HL-60 (cell line): ENCODE measurements around the gene TPR.

Source experiments
- DNase-seq, 2 experiments: peaks; one replicate each; pipeline ENCODE4 v3.0.0-alpha.2; 2010 to 2020; ENCODE audit warnings: low read depth in 1 of 2, low spot score in 1 of 2
- H3K27ac ChIP-seq: fragments of 250-450 bp; sonication (Bioruptor Pico); replicated peaks from 2 replicates; pipeline ENCODE4 v1.5.1; 2020; ENCODE audit warnings: mild to moderate bottlenecking, moderate library complexity
- H3K27me3 ChIP-seq: fragments of 250-450 bp; sonication (Bioruptor Pico); 2 replicates; pipeline ENCODE4 v1.5.1; 2021; ENCODE audit warnings: mild to moderate bottlenecking, moderate library complexity; ENCODE audit not compliant: insufficient read depth, poor library complexity, severe bottlenecking
- H3K4me3 ChIP-seq: replicated peaks from 2 replicates; pipeline ENCODE4 v1.5.1; 2011; ENCODE audit warnings: mild to moderate bottlenecking, control low read depth, low read length; ENCODE audit not compliant: insufficient read depth
- GABPA ChIP-seq: IDR thresholded peaks from 2 replicates; pipeline ENCODE4 v1.6.1; 2012; ENCODE audit warnings: low read depth
- POLR2AphosphoS5 ChIP-seq: IDR thresholded peaks from 2 replicates; pipeline ENCODE4 v1.6.1; 2012; ENCODE audit warnings: low read depth
- SPI1 ChIP-seq: IDR thresholded peaks from 2 replicates; pipeline ENCODE4 v1.6.1; 2012; ENCODE audit warnings: low read depth, mild to moderate bottlenecking, borderline replicate concordance
- TF ChIP-seq, protein P1 (sequence below): IDR thresholded peaks from one replicate; pipeline ENCODE4 v1.5.1; 2011; ENCODE audit warnings: low read length, control low read depth, inconsistent platforms; ENCODE audit not compliant: insufficient read depth
- TF ChIP-seq, protein P2 (sequence below): IDR thresholded peaks from 2 replicates; pipeline ENCODE4 v1.6.1; 2012; ENCODE audit warnings: low read depth; ENCODE audit not compliant: insufficient replicate concordance

TPR gene

DNA sequence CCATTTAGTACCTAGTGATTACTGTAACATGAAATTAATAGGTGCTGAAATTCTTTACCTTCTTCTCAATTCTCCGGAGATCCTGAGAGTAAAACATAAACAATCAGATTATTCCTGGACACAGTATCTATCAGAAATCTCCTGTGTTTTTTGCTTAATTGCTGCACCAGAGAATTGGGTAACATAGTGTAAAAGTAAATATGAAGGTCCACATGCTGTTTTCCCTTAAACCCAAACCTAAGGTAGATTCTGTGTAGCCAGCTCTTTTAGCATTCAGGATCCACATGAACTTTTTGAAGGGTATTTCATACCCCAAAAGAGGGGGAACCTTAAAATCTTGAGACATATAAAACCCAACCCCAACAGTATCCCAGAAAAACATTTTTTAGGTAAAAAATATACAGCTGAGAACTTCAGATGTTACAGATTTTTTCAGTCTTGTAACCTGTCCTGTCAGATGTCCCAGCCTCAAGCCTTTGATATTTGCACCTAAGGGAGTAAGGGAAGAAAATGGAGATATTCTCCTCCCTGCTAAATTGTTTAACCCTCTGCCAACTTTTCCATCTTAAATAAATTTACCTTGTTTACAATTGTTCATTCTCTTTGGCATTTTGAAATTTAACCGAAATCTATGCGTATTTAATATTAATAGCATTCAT is 11.8 kb upstream of the TPR start:
- H3K27me3 ChIP-seq: no peaks in the 10 kb centered on the region
- H3K4me3 ChIP-seq: no peak overlapping the region
- H3K27ac ChIP-seq: no peak overlapping the region
- DNase-seq: no peak
- TF ChIP-seq, protein P1, sequence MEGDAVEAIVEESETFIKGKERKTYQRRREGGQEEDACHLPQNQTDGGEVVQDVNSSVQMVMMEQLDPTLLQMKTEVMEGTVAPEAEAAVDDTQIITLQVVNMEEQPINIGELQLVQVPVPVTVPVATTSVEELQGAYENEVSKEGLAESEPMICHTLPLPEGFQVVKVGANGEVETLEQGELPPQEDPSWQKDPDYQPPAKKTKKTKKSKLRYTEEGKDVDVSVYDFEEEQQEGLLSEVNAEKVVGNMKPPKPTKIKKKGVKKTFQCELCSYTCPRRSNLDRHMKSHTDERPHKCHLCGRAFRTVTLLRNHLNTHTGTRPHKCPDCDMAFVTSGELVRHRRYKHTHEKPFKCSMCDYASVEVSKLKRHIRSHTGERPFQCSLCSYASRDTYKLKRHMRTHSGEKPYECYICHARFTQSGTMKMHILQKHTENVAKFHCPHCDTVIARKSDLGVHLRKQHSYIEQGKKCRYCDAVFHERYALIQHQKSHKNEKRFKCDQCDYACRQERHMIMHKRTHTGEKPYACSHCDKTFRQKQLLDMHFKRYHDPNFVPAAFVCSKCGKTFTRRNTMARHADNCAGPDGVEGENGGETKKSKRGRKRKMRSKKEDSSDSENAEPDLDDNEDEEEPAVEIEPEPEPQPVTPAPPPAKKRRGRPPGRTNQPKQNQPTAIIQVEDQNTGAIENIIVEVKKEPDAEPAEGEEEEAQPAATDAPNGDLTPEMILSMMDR: no peak
- TF ChIP-seq, protein P2, sequence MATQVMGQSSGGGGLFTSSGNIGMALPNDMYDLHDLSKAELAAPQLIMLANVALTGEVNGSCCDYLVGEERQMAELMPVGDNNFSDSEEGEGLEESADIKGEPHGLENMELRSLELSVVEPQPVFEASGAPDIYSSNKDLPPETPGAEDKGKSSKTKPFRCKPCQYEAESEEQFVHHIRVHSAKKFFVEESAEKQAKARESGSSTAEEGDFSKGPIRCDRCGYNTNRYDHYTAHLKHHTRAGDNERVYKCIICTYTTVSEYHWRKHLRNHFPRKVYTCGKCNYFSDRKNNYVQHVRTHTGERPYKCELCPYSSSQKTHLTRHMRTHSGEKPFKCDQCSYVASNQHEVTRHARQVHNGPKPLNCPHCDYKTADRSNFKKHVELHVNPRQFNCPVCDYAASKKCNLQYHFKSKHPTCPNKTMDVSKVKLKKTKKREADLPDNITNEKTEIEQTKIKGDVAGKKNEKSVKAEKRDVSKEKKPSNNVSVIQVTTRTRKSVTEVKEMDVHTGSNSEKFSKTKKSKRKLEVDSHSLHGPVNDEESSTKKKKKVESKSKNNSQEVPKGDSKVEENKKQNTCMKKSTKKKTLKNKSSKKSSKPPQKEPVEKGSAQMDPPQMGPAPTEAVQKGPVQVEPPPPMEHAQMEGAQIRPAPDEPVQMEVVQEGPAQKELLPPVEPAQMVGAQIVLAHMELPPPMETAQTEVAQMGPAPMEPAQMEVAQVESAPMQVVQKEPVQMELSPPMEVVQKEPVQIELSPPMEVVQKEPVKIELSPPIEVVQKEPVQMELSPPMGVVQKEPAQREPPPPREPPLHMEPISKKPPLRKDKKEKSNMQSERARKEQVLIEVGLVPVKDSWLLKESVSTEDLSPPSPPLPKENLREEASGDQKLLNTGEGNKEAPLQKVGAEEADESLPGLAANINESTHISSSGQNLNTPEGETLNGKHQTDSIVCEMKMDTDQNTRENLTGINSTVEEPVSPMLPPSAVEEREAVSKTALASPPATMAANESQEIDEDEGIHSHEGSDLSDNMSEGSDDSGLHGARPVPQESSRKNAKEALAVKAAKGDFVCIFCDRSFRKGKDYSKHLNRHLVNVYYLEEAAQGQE: no peak
- TF ChIP-seq SPI1: no peak

DNA sequence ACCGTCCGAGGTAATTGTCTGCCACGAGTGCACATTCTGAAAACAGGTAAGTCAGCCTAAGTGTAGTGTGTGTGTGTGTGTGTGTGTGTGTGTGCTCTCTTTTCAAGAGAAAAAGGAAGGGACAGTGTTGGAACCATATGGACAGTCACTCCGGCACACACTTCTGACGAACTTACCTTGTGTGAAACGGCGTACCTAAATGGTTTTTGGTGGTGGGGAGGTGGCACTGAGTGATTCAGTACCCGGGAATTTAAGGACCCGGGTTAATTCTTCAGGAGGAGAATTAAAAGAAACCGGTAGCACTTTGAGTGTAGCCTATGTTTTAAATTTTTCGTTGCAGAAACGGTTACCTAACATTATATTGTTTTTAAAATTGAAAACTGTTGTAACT is 871 bp upstream of the TPR start:
- Histone ChIP-seq H3K27me3 (no peaks in the 10 kb centered on the region), H3K4me3 (peak overlapping the region; percentile 97), H3K27ac (peak overlapping the region; percentile 92)
- DNase-seq: no peak
- TF ChIP-seq POLR2AphosphoS5 (no peak), SPI1 (no peak), GABPA (no peak)
- TF ChIP-seq, protein P2: no peak
- TF ChIP-seq, protein P1: no peak

DNA sequence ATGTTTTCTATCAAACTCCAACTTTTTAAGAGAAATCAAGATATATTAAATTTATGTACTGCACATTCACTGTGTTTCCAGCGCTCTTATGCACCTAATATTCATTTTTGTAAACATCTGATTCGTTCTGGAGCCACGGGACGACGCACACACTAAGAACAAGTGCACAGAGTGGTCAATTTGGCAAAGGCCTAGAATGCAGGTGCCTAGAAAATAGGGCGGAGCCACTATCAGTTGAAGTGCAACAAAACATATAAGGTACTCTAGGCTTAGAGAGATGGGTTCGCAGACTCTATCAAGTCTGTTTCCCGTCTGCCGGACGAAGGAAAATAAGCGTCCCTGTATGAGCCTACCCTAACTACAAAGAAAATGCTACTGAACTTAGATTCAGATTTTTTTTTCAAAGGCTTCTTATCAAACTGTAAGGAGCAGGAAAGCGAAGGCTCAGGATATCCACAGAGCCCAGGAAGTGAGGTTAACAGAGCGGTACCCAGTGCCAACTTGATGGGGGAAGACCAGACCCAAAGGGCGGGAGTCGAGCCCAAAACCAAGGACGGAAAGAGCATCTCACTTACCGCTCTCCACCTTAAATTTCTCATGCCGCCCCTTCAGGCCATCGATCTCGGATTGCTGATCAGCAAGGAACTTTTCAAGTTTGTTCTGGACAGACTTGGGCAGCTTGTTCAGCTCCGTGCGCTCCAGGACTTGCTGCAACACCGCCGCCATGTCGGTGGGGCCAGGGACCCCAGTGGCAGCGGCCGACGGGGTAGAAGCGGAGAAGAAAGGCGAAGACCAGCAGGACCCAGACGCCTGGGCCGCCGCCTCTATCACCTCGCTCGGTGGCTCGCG is 526 bp downstream of the TPR start:
- Histone ChIP-seq H3K4me3 (peak overlapping the region; percentile 97), H3K27ac (peak overlapping the region; percentile 92), H3K27me3 (no peaks in the 10 kb centered on the region)
- TF ChIP-seq, protein P1: no peak
- TF ChIP-seq GABPA (no peak), POLR2AphosphoS5 (no peak), SPI1 (no peak)
- TF ChIP-seq, protein P2: no peak
- DNase-seq: peak; percentile 41
